Brain microvascular endothelial cell (primary cell): ENCODE results near the gene BBS9.

Source experiments
- DNase-seq: peaks from one replicate; pipeline ENCODE4 v3.0.0-alpha.2; 2020
- H3K27ac ChIP-seq: fragments of 250-450 bp; sonication (Bioruptor Pico); 2 replicates; pipeline ENCODE4 v1.5.1; 2020; ENCODE audit warnings: mild to moderate bottlenecking, moderate library complexity
- H3K27me3 ChIP-seq: fragments of 250-450 bp; sonication (Bioruptor Pico); replicated peaks from 2 replicates; pipeline ENCODE4 v1.5.1; 2020; ENCODE audit warnings: mild to moderate bottlenecking
- H3K36me3 ChIP-seq: fragments of 250-450 bp; sonication (Bioruptor Pico); replicated peaks from 2 replicates; pipeline ENCODE4 v1.5.1; 2020; ENCODE audit warnings: mild to moderate bottlenecking
- H3K4me3 ChIP-seq: 2 replicates; pipeline ENCODE4 v1.5.1; 2011; ENCODE audit warnings: low read depth, mild to moderate bottlenecking, control low read depth, low read length, moderate library complexity
- in situ Hi-C: cut with HindIII; loops from 2 replicates; pipeline ENCODE4 v1.10.0; 2017; ENCODE audit warnings: low sequenced_read_pairs, low pct_ligation_motif_present
- TF ChIP-seq, protein P1 (sequence below): IDR thresholded peaks from 2 replicates; pipeline ENCODE4 v1.5.1; 2011; ENCODE audit warnings: low read depth, mild to moderate bottlenecking, moderate library complexity, low read length, control low read depth, inconsistent platforms; ENCODE audit errors: missing control alignments

BBS9 gene

DNA sequence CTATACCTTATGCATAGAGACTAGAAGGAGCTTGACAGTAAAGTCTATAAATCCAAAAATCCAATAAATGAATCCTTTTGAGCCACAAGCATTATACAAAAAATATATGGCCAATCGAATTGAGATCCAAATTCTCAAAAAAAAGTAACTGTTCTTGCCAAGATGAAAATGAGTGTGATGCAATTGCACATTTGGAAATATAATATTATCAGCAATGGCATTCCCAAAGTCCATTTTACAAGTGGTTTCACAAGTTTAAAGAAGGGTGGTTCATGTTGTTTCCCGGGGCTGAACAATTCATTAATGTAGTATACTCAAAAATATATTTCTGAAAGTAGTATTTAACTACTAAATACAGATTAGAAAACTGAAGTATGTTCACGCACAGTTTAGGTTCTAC is 27.5 kb upstream of the BBS9 start:
- Histone ChIP-seq H3K4me3 (no peak overlapping the region), H3K36me3 (peaks cover 29% of the 10 kb centered on the region), H3K27ac (no peak overlapping the region), H3K27me3 (no peaks in the 10 kb centered on the region)
- in situ Hi-C loops, result no loop called here
- TF ChIP-seq, protein P1, sequence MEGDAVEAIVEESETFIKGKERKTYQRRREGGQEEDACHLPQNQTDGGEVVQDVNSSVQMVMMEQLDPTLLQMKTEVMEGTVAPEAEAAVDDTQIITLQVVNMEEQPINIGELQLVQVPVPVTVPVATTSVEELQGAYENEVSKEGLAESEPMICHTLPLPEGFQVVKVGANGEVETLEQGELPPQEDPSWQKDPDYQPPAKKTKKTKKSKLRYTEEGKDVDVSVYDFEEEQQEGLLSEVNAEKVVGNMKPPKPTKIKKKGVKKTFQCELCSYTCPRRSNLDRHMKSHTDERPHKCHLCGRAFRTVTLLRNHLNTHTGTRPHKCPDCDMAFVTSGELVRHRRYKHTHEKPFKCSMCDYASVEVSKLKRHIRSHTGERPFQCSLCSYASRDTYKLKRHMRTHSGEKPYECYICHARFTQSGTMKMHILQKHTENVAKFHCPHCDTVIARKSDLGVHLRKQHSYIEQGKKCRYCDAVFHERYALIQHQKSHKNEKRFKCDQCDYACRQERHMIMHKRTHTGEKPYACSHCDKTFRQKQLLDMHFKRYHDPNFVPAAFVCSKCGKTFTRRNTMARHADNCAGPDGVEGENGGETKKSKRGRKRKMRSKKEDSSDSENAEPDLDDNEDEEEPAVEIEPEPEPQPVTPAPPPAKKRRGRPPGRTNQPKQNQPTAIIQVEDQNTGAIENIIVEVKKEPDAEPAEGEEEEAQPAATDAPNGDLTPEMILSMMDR, result no peak
- DNase-seq, result no peak

DNA sequence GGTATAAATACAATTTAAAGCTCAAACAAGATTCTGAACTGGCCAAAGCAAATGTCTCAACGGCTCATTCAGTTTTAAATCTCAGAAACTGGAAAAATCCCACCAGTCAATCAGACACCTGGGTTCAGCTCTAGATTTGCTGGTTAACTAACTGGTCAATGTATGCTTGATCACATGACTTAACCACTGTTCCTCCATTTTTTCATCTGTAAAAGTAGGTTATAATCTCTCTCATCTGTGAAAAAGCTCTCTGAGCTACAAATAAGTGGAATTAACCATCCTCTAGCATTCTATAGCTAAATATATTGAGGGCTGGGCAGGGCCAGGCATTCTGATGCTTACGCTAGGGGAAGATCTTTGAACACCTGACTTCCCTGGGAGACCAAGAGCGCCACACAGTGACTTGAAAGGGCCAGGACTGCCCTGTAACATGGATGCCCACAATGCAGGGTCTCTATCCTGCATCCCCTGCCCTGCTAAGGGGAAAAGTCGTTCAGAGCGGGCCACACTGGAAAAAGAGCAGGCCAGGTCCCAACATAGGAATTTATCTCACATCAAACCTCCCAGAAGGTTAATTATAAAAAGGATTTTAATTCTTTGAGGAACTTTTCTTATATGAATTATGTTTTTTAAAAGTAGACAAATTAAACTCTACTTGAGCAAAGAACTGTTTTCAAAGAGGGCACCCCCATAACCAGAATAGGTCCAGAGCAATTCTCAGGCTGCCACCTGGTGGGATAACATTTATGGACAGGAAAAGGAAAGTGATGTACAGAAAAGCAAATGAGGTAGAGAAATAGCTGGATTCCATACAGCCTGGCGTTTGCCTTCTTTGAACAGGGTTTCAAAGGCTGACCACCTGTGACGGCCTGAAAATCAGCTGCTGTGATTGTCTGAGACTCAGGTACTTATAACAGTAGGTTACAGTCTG is 22.0 kb upstream of the BBS9 start:
- Histone ChIP-seq H3K4me3 (peak overlapping the region; percentile 73), H3K36me3 (peaks cover 1% of the 10 kb centered on the region), H3K27ac (no peak overlapping the region), H3K27me3 (no peaks in the 10 kb centered on the region)
- peak; percentile 43 for DNase-seq
- TF ChIP-seq, protein P1, result peak; percentile 65
- in situ Hi-C loops, result no loop called here

DNA sequence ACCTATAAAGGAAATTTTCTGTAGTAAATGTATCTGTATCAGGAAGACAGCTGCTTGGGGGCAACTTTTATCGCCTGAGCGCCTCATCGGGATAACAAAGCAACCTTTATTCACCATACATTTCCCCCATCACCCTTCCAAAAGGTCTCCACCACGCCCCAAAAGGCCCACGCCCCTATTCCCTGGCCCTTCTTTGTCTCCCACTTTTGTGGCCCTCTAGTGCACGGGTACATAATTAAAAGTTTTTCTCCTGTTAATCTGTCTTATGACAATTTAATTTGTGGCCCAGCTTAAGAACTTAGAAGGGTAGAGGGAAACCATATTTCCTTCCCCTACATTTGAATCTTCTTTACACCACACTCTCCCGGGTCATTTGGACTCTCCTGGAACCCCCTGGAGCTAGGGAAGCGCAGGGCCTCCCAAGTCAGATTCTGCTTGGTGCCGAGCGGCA is 20.8 kb upstream of the BBS9 start:
- DNase-seq, result no peak
- peak overlapping the region; percentile 54 for H3K27ac ChIP-seq
- peak overlapping the region; percentile 73 for H3K4me3 ChIP-seq
- no peaks in the 10 kb centered on the region for H3K27me3 ChIP-seq
- no peaks in the 10 kb centered on the region for H3K36me3 ChIP-seq
- TF ChIP-seq, protein P1, result peak; percentile 19
- in situ Hi-C loops, result no loop called here

DNA sequence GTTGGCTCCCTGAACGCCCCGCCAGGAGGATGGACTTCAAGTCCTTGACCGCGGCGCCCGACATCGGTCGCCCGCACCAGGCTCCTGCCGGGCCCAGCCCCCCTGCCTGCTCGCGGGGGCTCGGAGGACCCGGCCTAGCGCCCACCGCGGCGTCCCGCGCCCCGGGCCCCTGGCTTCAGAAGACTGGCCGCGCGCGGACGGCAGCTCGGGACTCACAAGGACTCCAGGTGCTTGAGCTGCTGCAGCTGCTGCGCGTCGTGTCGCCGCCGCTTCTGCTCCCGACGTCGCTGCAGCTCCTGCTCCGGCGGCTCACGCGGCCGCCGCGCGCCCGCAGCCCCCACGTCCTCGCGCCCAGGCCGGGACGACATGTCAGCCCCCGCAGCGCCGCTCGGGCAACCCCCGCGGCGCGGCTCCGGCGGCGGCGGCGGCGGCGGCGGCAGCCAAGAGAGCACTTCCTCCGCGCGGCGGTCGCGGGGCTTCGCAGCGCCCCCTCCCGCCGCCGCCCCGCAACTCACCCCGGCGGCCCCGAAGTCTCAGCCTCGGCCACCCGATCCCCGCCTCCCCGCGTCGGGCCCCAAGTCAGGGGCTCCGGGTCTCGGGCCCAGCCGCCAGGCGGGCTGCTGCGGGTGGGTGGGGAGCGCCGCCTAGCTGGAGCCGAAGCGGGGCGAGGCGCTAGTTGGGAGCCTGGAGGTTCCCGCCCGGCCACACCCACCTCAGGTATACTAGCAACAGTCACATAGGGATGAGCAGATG is 20.2 kb upstream of the BBS9 start, which contains the start of gene RP9:
Gene RP9 (minus strand): TSS at position 400 of the 753 bp plus-strand sequence. CDS start 32 bp downstream, at position 368.
- H3K27me3 ChIP-seq, result no peaks in the 10 kb centered on the region
- in situ Hi-C loops, result no loop called here
- peak; percentile 37 for DNase-seq
- TF ChIP-seq, protein P1, result peak; percentile 31
- no peaks in the 10 kb centered on the region for H3K36me3 ChIP-seq
- H3K27ac ChIP-seq, result peak within 1 kb of the TSS; percentile 54
- peak within 1 kb of the TSS; percentile 73 for H3K4me3 ChIP-seq

DNA sequence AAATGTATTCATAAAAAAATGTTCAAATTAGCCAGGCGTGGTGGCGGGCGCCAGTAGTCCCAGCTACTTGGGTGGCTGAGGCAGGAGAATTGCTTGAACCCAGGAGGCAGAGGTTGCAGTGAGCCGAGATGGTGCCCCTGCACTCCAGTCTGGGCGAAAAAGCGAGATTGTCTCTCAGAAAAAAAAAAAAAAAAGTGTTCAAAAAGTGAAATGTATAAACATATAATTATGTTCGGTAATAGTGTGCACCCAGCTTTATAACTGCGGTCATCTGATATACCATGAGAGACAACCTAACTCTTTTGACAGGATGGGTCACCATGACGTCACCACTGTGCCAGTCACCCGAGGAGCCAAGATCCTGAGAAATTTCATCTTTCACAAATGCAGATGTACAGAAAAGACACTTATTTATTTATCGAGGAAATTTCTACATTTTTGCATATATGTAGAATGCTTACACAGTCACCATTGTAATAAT is 19.6 kb upstream of the BBS9 start:
- Histone ChIP-seq H3K36me3 (no peaks in the 10 kb centered on the region), H3K27ac (peak overlapping the region; percentile 20), H3K4me3 (peak overlapping the region; percentile 73), H3K27me3 (peaks cover 2% of the 10 kb centered on the region)
- TF ChIP-seq, protein P1, result no peak
- DNase-seq, result peak; percentile 35
- in situ Hi-C loops, result no loop called here
